Measurements from ENCODE around the gene KIF15. TPM values are rescaled to one million over a fixed set of nuclear protein-coding genes. Genes with fewer than 3 reads are reported as not detected.

KIF15 gene
- total RNA-seq, 1 experiment from 2014 or later, result 20.9 TPM

- Histone ChIP-seq H4K20me1 (ENCODE audit: insufficient read depth) (no peaks in the 10 kb centered on the region), H3K4me1 (ENCODE audit: control insufficient read depth in 1 of 2, insufficient read depth in 2 of 2, low read length in 2 of 2) (no peaks in the 10 kb centered on the region; a peak in 1 of 4 replicates), H3K27ac (ENCODE audit: low read depth, low read length) (no peak overlapping the region), H3K4me3 (replicated peaks in 1 of 2; ENCODE audit: low read depth in 1 of 2, low read length in 2 of 2) (no peak overlapping the region), H3K9me2 (ENCODE audit: insufficient read depth) (no peaks in the 10 kb centered on the region), H3K4me2 (ENCODE audit: low read length) (no peak overlapping the region), H3K36me3 (ENCODE audit: control insufficient read depth in 1 of 2, insufficient read depth in 2 of 2, low read length in 2 of 2) (no peaks in the 10 kb centered on the region), H3K79me2 (ENCODE audit: insufficient read depth, low read length) (no peaks in the 10 kb centered on the region), H2AFZ (ENCODE audit: low read depth, low read length, poor library complexity, severe bottlenecking) (no peak overlapping the region), H3K27me3 (ENCODE audit: insufficient read depth, low read length) (no peaks in the 10 kb centered on the region), H3K9me3 (ENCODE audit: control insufficient read depth in 1 of 2, insufficient read depth in 1 of 2, low read depth in 1 of 2, low read length in 2 of 2) (no peaks in the 10 kb centered on the region), H3K9ac (ENCODE audit: low read length) (no peak overlapping the region)
- no TSS peak for BruUV-seq (replicated peaks)
- CTCF ChIA-PET, result interaction anchor here (0.9 kb wide), 1 partner anchor 12 kb away, joined by 3 read pairs; no protein-coding TSS in a partner anchor
- DNase-seq (ENCODE audit: low read depth, low spot score) (no peak), ATAC-seq (no peak)
- TF ChIP-seq ZNF274 (IDR thresholded peaks at IDR 0.05; ENCODE audit: low read depth, low read length) (no peak), JUND (IDR thresholded peaks at IDR 0.05) (no peak), EZH2 (IDR thresholded peaks at IDR 0.05) (no peak), POLR2A (IDR thresholded peaks at IDR 0.05; ENCODE audit: borderline replicate concordance, extremely low read depth, insufficient read depth, insufficient read length) (no peak), ZFX (IDR thresholded peaks at IDR 0.05) (no peak), EGR1 (IDR thresholded peaks at IDR 0.05; ENCODE audit: low read depth) (no peak), CBX3 (IDR thresholded peaks at IDR 0.05; ENCODE audit: low read depth) (no peak), FOSL1 (IDR thresholded peaks at IDR 0.05; ENCODE audit: low read depth) (no peak), CEBPB (IDR thresholded peaks at IDR 0.05; ENCODE audit: low read depth) (no peak), TCF7L2 (IDR thresholded peaks at IDR 0.05; ENCODE audit: borderline replicate concordance, extremely low read depth, insufficient read depth, insufficient read length) (no peak), REST (IDR thresholded peaks at IDR 0.05; ENCODE audit: low read depth) (no peak), MAX (IDR thresholded peaks at IDR 0.05) (no peak), ZBTB33 (IDR thresholded peaks at IDR 0.05; ENCODE audit: extremely low read depth, insufficient replicate concordance, low read length) (no peak), CTCF (IDR thresholded peaks at IDR 0.05 in 2 of 3, conservative IDR thresholded peaks at IDR 0.05 in 1 of 3; ENCODE audit: borderline replicate concordance in 1 of 3, insufficient read depth in 1 of 3, low read depth in 2 of 3, low read length in 2 of 3) (no peak)
- POLR2A ChIA-PET, result no interaction called here
- RAD21 ChIA-PET (ENCODE audit: low non-redundant PET in 1 of 2, low total read pairs in 2 of 2, uncharacterized antibody in 2 of 2, unreplicated experiment in 2 of 2), result no interaction called here
- intact Hi-C loops (cut with micrococcal nuclease), result no loop called here
Measured at GRCh38 chr3:44902628-44903027, 141.0 kb downstream of the KIF15 start.
